GOT3 (cell line): ENCODE measurements around the gene RPRD1B.
"Not testable (repeated sequence)": the region's sequence is repeated elsewhere in the genome, so short reads cannot be mapped to it uniquely, and the experiment has no call there.

Experiments used
- DNase-seq: peaks from one replicate; lab custom pipeline; 2025; ENCODE audit warnings: mixed read lengths; lab: John Stamatoyannopoulos, UW

The RPRD1B gene

GRCh38 chr20:38073307-38074071, 39.9 kb downstream of the RPRD1B start:
- DNase-seq, result peak; percentile 36

GRCh38 chr20:38075161-38075998, 41.8 kb downstream of the RPRD1B start:
- no peak for DNase-seq

- no peak for DNase-seq
These were observed 43.0 kb downstream of the RPRD1B start for GRCh38 chr20:38076548-38076947.

- no peak for DNase-seq
These were observed 44.5 kb downstream of the RPRD1B start for GRCh38 chr20:38078084-38078483.

- no peak for DNase-seq
These were observed 45.8 kb downstream of the RPRD1B start for GRCh38 chr20:38079353-38079752.

- no peak for DNase-seq
These were observed 48.0 kb downstream of the RPRD1B start for GRCh38 chr20:38081575-38081974.

- no peak for DNase-seq
These were observed 49.3 kb downstream of the RPRD1B start for GRCh38 chr20:38082894-38083293.

- no peak for DNase-seq
These were observed 49.9 kb downstream of the RPRD1B start for GRCh38 chr20:38083338-38084048.

GRCh38 chr20:38084425-38084951, 50.9 kb downstream of the RPRD1B start:
- DNase-seq, result no peak

- DNase-seq, result no peak
These were observed 51.5 kb downstream of the RPRD1B start for GRCh38 chr20:38085026-38085425.

GRCh38 chr20:38089500-38089899, 56.0 kb downstream of the RPRD1B start:
- no peak for DNase-seq

- no peak for DNase-seq
These were observed 56.5 kb downstream of the RPRD1B start for GRCh38 chr20:38090061-38090460.

- no peak for DNase-seq
These were observed 58.1 kb downstream of the RPRD1B start for GRCh38 chr20:38091441-38092216.

GRCh38 chr20:38092260-38092857, 58.8 kb downstream of the RPRD1B start:
- DNase-seq, result no peak

- no peak for DNase-seq
These were observed 59.4 kb downstream of the RPRD1B start for GRCh38 chr20:38092915-38093314.

GRCh38 chr20:38093641-38094077, 60.1 kb downstream of the RPRD1B start:
- no peak for DNase-seq

- DNase-seq, result no peak
These were observed 60.9 kb downstream of the RPRD1B start for GRCh38 chr20:38094373-38094891.

GRCh38 chr20:38095017-38095686, 61.6 kb downstream of the RPRD1B start:
- DNase-seq, result no peak

- DNase-seq, result no peak
These were observed 65.4 kb downstream of the RPRD1B start for GRCh38 chr20:38098952-38099351.

- DNase-seq, result not testable (repeated sequence)
These were observed 68.7 kb downstream of the RPRD1B start for GRCh38 chr20:38102206-38102605.
